Right lobe of liver (tissue), 6 donors: ENCODE data around the gene MYEOV. TPM values are rescaled to one million over a fixed set of nuclear protein-coding genes. Genes with fewer than 3 reads are reported as not detected.

ENCODE experiments used
- ATAC-seq, 4 donors: fragments of 200-7000 bp; cut with Tn5 transposase; one replicate each; pipeline ENCODE4 v1.9.1; 2020; ENCODE audit warnings: mild to moderate bottlenecking in 4 of 4, moderate library complexity in 4 of 4
- DNase-seq, 3 donors: peaks; one replicate each; pipeline ENCODE4 v3.0.0-alpha.2; 2020
- H3K27ac ChIP-seq, 3 donors: fragments of 200-600 bp; one replicate each; pipeline ENCODE4 v1.8.0; 2022
- H3K27me3 ChIP-seq, 2 donors: fragments of 200-600 bp; one replicate each; pipeline ENCODE4 v1.8.0; 2022
- H3K36me3 ChIP-seq, 4 donors: fragments of 200-600 bp; sonication (generic) in 1 of 4; one replicate each; pipeline versions ENCODE4 v1.5.1 to v1.8.0; 2017 to 2022; ENCODE audit warnings: control low read depth in 1 of 4
- H3K4me1 ChIP-seq, 4 donors: fragments of 200-600 bp; sonication (generic) in 1 of 4; one replicate each; pipeline versions ENCODE4 v1.5.1 to v1.8.0; 2017 to 2022; ENCODE audit warnings: control low read depth in 1 of 4
- H3K4me3 ChIP-seq, 3 donors: fragments of 200-600 bp; one replicate each; pipeline ENCODE4 v1.8.0; 2022
- H3K9me3 ChIP-seq, 4 donors: fragments of 200-600 bp; sonication (generic) in 1 of 4; one replicate each; pipeline versions ENCODE4 v1.5.1 to v1.8.0; 2017 to 2022; ENCODE audit warnings: control low read depth in 1 of 4
- POLR2A ChIP-seq: fragments of 450-650 bp; IDR thresholded peaks from one replicate; pipeline ENCODE4 v1.6.1; 2017; ENCODE audit warnings: antibody characterized with exemption, mild to moderate bottlenecking
- WGBS: methylation state at CpG from one replicate; pipeline ENCODE4 v1.1.6; 2018; ENCODE audit warnings: low coverage, low lambda C conversion rate; ENCODE audit not compliant: insufficient coverage; ENCODE audit errors: missing lambda C conversion rate; 5-methylcytosine and 5-hydroxymethylcytosine counted together
- intact Hi-C, 2 donors: fragments of 100-400 bp; cut with DNase I; formaldehyde crosslinking; loops; one replicate each; pipeline versions ENCODE4 v1.11.2 to v1.14.1; 2022
- total RNA-seq, 6 experiments: library from RNA; depleted of rRNA in 2 of 6; stranded (reverse); fragments of >200 nt in 2 of 6; fragmentation: NEBNext Ultra II Directional in 3 of 6; extraction: Animal tissue kit (Norgen Biotek cat#: 25700) in 3 of 6; gene quantifications; one replicate each; pipeline versions ENCODE4 v1.1.0 to v1.2.4, GENCODE V29; 2016 to 2023
- TF ChIP-seq, protein P1 (sequence below), 4 donors: fragments of 200-600 bp in 3 of 4; fragments of 450-650 bp in 1 of 4; IDR thresholded peaks; one replicate each; pipeline versions ENCODE4 v1.5.1 to v1.8.0; 2016 to 2022; ENCODE audit warnings: antibody characterized with exemption in 4 of 4, mild to moderate bottlenecking in 2 of 4
- donor health status: DM: no; HTN: yes; CAD: no.
- donor health status: DM: no; HTN: no; CAD: no.
- donor health status: DM: no; HTN: no; CAD: no.
- donor health status: DM: no; HTN: yes; CAD: no.
- donor health status: DM: no; HTN: yes; CAD: no.

Gene MYEOV
- total RNA-seq, 6 experiments from 2014 or later, result 0.25 to 1.2 (median 0.70) TPM; not detected in 2

DNA sequence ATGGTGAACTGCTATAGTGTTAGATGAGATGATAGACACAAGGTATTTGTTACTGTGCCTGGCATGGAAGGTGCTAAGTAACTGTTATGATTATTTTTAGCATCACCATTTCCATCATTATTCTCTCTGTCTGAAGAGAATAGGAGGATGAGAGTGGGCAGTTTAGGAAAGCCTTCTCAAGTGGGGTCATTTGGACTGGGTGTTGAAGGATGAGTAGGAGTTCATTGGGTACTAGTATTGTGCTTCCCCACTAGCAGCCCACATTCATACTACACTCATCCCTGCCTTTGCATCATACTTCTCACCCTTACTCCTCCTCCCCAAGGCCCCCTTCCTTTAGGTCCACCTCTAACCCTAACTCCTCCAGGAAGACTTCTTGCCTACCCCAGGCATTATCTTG lies 20.6 kb downstream of the MYEOV start:
- no peak for ATAC-seq
- intact Hi-C loops, result no loop called here
- H3K4me1 ChIP-seq, result no peaks in the 10 kb centered on the region
- TF ChIP-seq POLR2A, result no peak
- TF ChIP-seq, protein P1, sequence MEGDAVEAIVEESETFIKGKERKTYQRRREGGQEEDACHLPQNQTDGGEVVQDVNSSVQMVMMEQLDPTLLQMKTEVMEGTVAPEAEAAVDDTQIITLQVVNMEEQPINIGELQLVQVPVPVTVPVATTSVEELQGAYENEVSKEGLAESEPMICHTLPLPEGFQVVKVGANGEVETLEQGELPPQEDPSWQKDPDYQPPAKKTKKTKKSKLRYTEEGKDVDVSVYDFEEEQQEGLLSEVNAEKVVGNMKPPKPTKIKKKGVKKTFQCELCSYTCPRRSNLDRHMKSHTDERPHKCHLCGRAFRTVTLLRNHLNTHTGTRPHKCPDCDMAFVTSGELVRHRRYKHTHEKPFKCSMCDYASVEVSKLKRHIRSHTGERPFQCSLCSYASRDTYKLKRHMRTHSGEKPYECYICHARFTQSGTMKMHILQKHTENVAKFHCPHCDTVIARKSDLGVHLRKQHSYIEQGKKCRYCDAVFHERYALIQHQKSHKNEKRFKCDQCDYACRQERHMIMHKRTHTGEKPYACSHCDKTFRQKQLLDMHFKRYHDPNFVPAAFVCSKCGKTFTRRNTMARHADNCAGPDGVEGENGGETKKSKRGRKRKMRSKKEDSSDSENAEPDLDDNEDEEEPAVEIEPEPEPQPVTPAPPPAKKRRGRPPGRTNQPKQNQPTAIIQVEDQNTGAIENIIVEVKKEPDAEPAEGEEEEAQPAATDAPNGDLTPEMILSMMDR (IDR thresholded peaks at IDR 0.05), result no peak
- H3K27ac ChIP-seq, result no peak overlapping the region
- no peaks in the 10 kb centered on the region for H3K27me3 ChIP-seq
- H3K9me3 ChIP-seq, result no peaks in the 10 kb centered on the region
- no peaks in the 10 kb centered on the region for H3K36me3 ChIP-seq
- no peak overlapping the region for H3K4me3 ChIP-seq
- DNase-seq, result no peak

GRCh38 chr11:69316956-69317355 lies 23.0 kb downstream of the MYEOV start:
- DNase-seq, result peak in 2 of 3 donors; percentile 17 to 18
- Histone ChIP-seq H3K4me3 (no peak overlapping the region), H3K27ac (no peak overlapping the region), H3K4me1 (no peaks in the 10 kb centered on the region), H3K27me3 (no peaks in the 10 kb centered on the region), H3K9me3 (no peaks in the 10 kb centered on the region), H3K36me3 (no peaks in the 10 kb centered on the region)
- no peak for ATAC-seq
- 69% methylated on average over 4 of the region's 4 CpGs for WGBS
- no peak for TF ChIP-seq POLR2A
- TF ChIP-seq, protein P1 (IDR thresholded peaks at IDR 0.05), result no peak
- intact Hi-C loops, result no loop called here

GRCh38 chr11:69317401-69318092 lies 23.6 kb downstream of the MYEOV start:
- Histone ChIP-seq H3K4me1 (no peaks in the 10 kb centered on the region), H3K9me3 (no peaks in the 10 kb centered on the region), H3K27me3 (no peaks in the 10 kb centered on the region), H3K4me3 (no peak overlapping the region), H3K27ac (no peak overlapping the region), H3K36me3 (no peaks in the 10 kb centered on the region)
- DNase-seq (no peak), ATAC-seq (no peak)
- TF ChIP-seq, protein P1 (IDR thresholded peaks at IDR 0.05), result no peak
- TF ChIP-seq POLR2A, result no peak
- WGBS, result 28% methylated on average over 2 of the region's 2 CpGs
- intact Hi-C loops, result no loop called here

GRCh38 chr11:69318093-69318420 lies 24.1 kb downstream of the MYEOV start:
- no peak overlapping the region for H3K4me3 ChIP-seq
- H3K9me3 ChIP-seq, result no peaks in the 10 kb centered on the region
- 88% methylated on average over 1 of the region's 1 CpG for WGBS
- no peak for ATAC-seq
- intact Hi-C loops, result no loop called here
- H3K36me3 ChIP-seq, result no peaks in the 10 kb centered on the region
- no peak for DNase-seq
- no peak overlapping the region for H3K27ac ChIP-seq
- H3K4me1 ChIP-seq, result no peaks in the 10 kb centered on the region
- no peaks in the 10 kb centered on the region for H3K27me3 ChIP-seq
- TF ChIP-seq POLR2A, result no peak
- TF ChIP-seq, protein P1 (IDR thresholded peaks at IDR 0.05), result no peak
